Calu3 (cell line): ENCODE results near the gene TMEM26. TPM values are rescaled to one million over a fixed set of nuclear protein-coding genes. Genes with fewer than 3 reads are reported as not detected.

ENCODE experiments used
- BruUV-seq: library from RNA; stranded (reverse); fragments of 400-500 nt; replicated peaks from 2 replicates; lab custom pipeline; 2021; lab: Mats Ljungman, UMichigan
- CTCF ChIA-PET: fragments of 300-600 bp; sonication (Branson Sonifier 250); formaldehyde crosslinking; loops from one replicate; lab custom pipeline; 2022; ENCODE audit warnings: antibody characterized with exemption; lab: Charles Lee
- DNase-seq: peaks from one replicate; pipeline ENCODE4 v3.0.0; 2022
- H3K27ac Mint-ChIP-seq: one replicate; pipeline ENCODE4 v1.8.0; 2022; ENCODE audit warnings: mixed read lengths; ENCODE audit not compliant: unreplicated experiment
- H3K27me3 Mint-ChIP-seq: one replicate; pipeline ENCODE4 v1.8.0; 2022; ENCODE audit warnings: mixed read lengths; ENCODE audit not compliant: unreplicated experiment
- H3K36me3 Mint-ChIP-seq: one replicate; pipeline ENCODE4 v1.8.0; 2022; ENCODE audit warnings: mild to moderate bottlenecking, moderate library complexity, mixed read lengths; ENCODE audit not compliant: insufficient read depth, unreplicated experiment
- H3K4me1 Mint-ChIP-seq: one replicate; pipeline ENCODE4 v1.8.0; 2022; ENCODE audit warnings: mild to moderate bottlenecking, low read depth, mixed read lengths; ENCODE audit not compliant: unreplicated experiment
- H3K4me3 Mint-ChIP-seq: one replicate; pipeline ENCODE4 v1.8.0; 2022; ENCODE audit warnings: mild to moderate bottlenecking, low read depth, moderate library complexity, mixed read lengths; ENCODE audit not compliant: unreplicated experiment
- H3K9me3 Mint-ChIP-seq: one replicate; pipeline ENCODE4 v1.8.0; 2022; ENCODE audit warnings: low read depth, mixed read lengths; ENCODE audit not compliant: unreplicated experiment
- intact Hi-C: fragments of 100-400 bp; cut with micrococcal nuclease; formaldehyde crosslinking; loops from one replicate; pipeline ENCODE4 v1.10.0; 2022; ENCODE audit not compliant: unreplicated experiment
- total RNA-seq: library from RNA; stranded (reverse); gene quantifications from 2 replicates; pipeline ENCODE4 v1.2.3, GENCODE V29; 2022
- TF ChIP-seq, protein P1 (sequence below): fragments of 200-600 bp; IDR thresholded peaks from one replicate; pipeline ENCODE4 v1.8.0; 2022; ENCODE audit warnings: antibody characterized with exemption; ENCODE audit not compliant: unreplicated experiment

TMEM26 gene
- total RNA-seq, 1 experiment from 2014 or later = not detected

DNA sequence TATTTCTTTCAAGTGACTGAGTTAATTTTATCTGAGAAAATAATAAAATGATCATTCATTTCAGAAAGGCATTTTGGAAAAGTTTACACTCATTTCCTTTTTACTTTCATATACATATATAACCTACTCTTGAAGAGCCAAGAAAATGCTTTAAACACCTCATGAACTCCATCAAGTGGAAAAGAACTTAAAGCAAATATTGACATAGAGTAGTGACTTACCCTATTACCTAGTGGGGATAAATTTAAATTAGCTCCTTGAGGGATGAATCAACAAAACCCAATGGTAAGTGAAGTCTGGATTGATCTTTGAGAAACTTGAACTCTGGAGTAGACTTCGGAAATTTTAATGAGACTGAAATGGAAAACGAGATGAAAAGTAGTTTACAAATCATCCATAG, 88.6 kb downstream of the TMEM26 start:
- CTCF ChIA-PET = no interaction called here
- TF ChIP-seq, protein P1, sequence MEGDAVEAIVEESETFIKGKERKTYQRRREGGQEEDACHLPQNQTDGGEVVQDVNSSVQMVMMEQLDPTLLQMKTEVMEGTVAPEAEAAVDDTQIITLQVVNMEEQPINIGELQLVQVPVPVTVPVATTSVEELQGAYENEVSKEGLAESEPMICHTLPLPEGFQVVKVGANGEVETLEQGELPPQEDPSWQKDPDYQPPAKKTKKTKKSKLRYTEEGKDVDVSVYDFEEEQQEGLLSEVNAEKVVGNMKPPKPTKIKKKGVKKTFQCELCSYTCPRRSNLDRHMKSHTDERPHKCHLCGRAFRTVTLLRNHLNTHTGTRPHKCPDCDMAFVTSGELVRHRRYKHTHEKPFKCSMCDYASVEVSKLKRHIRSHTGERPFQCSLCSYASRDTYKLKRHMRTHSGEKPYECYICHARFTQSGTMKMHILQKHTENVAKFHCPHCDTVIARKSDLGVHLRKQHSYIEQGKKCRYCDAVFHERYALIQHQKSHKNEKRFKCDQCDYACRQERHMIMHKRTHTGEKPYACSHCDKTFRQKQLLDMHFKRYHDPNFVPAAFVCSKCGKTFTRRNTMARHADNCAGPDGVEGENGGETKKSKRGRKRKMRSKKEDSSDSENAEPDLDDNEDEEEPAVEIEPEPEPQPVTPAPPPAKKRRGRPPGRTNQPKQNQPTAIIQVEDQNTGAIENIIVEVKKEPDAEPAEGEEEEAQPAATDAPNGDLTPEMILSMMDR = no peak
- Mint-ChIP-seq H3K27me3 (no peaks in the 10 kb centered on the region), H3K9me3 (no peaks in the 10 kb centered on the region), H3K4me3 (no peak overlapping the region), H3K27ac (no peak overlapping the region), H3K36me3 (no peaks in the 10 kb centered on the region), H3K4me1 (no peaks in the 10 kb centered on the region)
- DNase-seq = no peak
- BruUV-seq = no TSS peak
- intact Hi-C loops = no loop called here

DNA sequence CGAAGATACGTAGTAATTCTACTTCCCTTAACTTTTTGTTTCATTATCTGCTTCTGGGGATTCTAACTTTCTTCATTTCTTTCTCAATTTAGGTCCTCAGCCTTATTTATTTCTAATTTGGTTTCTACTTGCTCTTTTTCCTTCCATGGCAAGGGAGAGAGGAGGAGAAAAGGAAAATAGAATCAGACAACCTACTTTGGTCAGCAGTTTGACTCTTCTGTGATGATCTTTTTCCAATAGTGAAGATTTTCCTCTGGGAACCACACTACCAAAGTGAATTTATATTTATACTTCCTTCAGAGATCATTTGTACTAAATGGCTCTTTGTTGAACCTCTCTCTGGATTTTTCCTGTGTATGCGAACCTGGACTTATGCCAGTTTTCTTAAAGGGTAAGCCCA, 90.2 kb downstream of the TMEM26 start:
- H3K27me3 Mint-ChIP-seq = no peaks in the 10 kb centered on the region
- no peak overlapping the region for H3K27ac Mint-ChIP-seq
- no TSS peak for BruUV-seq
- TF ChIP-seq, protein P1 = no peak
- no peak overlapping the region for H3K4me3 Mint-ChIP-seq
- no peak for DNase-seq
- CTCF ChIA-PET = no interaction called here
- intact Hi-C loops = no loop called here
- H3K9me3 Mint-ChIP-seq = no peaks in the 10 kb centered on the region
- no peaks in the 10 kb centered on the region for H3K4me1 Mint-ChIP-seq
- no peaks in the 10 kb centered on the region for H3K36me3 Mint-ChIP-seq

DNA sequence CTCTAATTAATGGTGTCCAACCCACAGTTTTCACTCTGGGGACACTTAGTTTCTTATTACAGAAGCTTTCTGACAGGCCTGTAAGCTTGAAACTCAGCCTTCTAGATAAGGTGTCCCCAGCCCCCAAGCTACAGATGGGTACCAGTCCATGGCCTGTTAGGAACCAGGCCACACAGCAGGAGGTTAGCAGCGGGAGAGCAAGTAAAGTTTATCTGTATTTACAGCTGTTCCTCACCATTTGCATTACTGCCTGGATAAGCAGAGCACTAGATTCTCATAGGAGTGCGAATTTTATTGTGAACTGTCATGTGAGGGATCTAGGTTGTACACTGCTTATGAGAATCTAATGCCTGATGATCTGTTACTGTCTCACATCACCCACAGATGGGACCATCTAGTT, 93.7 kb downstream of the TMEM26 start:
- no peak overlapping the region for H3K27ac Mint-ChIP-seq
- TF ChIP-seq, protein P1 = no peak
- H3K4me1 Mint-ChIP-seq = no peaks in the 10 kb centered on the region
- CTCF ChIA-PET = no interaction called here
- no peaks in the 10 kb centered on the region for H3K27me3 Mint-ChIP-seq
- no peaks in the 10 kb centered on the region for H3K9me3 Mint-ChIP-seq
- no peak overlapping the region for H3K4me3 Mint-ChIP-seq
- no peak for DNase-seq
- H3K36me3 Mint-ChIP-seq = no peaks in the 10 kb centered on the region
- intact Hi-C loops = no loop called here
- no TSS peak for BruUV-seq

DNA sequence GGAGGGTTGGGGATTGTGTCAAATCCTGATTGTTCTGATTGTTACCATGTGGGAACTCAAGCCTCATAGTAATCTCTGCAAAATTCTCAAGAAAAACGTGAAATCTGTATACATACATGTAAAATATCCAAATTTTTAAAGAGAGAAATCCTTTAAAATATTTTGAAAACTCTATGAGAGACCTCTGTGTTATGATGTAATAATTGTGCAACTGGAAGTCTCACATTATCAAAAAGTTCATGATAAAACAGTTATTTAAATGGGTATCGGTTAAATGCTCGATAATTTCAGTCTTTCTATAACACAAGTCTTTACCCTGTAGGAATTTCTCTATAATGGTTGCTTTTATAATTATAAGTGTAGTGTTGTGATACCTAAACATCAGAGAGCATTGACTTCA, 95.5 kb downstream of the TMEM26 start:
- Mint-ChIP-seq H3K36me3 (no peaks in the 10 kb centered on the region), H3K27me3 (peaks cover 13% of the 10 kb centered on the region)

More for the DNA sequence above, 95.5 kb downstream of the TMEM26 start:
- no peaks in the 10 kb centered on the region for H3K4me1 Mint-ChIP-seq
- BruUV-seq = no TSS peak
- no peak overlapping the region for H3K4me3 Mint-ChIP-seq
- DNase-seq = no peak
- CTCF ChIA-PET = no interaction called here
- TF ChIP-seq, protein P1 = no peak
- intact Hi-C loops = no loop called here
- H3K27ac Mint-ChIP-seq = no peak overlapping the region
- H3K9me3 Mint-ChIP-seq = no peaks in the 10 kb centered on the region

Other genes with a start within 250 kb of the TMEM26 start
- gene CABCOCO1, start 209.5 kb upstream of the TMEM26 start, total RNA-seq = not detected in 2 replicates